Body of pancreas (tissue), 4 donors: Measurements from ENCODE around the gene PWWP2B.

Source experiments
- CTCF ChIP-seq, 7 experiments: fragments of 450-650 bp in 4 of 7; fragments of 200-600 bp in 3 of 7; sonication (generic) in 3 of 7; IDR thresholded peaks; one replicate each; pipeline ENCODE4 v1.5.1; 2016 to 2019; ENCODE audit warnings: antibody characterized with exemption in 7 of 7
- POLR2A ChIP-seq, 3 donors: fragments of 450-650 bp; IDR thresholded peaks; one replicate each; pipeline ENCODE4 v1.6.1; 2016; ENCODE audit warnings: antibody characterized with exemption in 3 of 3, mild to moderate bottlenecking in 2 of 3

GRCh38 chr10:132385721-132386418 is 11.1 kb upstream of the PWWP2B start:
- no peak for TF ChIP-seq CTCF (IDR thresholded peaks at IDR 0.05)
- TF ChIP-seq POLR2A (IDR thresholded peaks at IDR 0.05) = no peak
